Upper lobe of right lung (tissue), 1 donor: ENCODE data around the gene EBPL. TPM values are rescaled to one million over a fixed set of nuclear protein-coding genes. Genes with fewer than 3 reads are reported as not detected.

ENCODE experiments used
- ATAC-seq: fragments of 200-7000 bp; cut with Tn5 transposase; one replicate; pipeline ENCODE4 v1.9.1; 2020; ENCODE audit warnings: mild to moderate bottlenecking, moderate library complexity
- DNase-seq: peaks from one replicate; pipeline ENCODE4 v3.0.0-alpha.2; 2020
- H3K27ac ChIP-seq: fragments of 200-600 bp; one replicate; pipeline ENCODE4 v1.8.0; 2022
- H3K27me3 ChIP-seq: fragments of 200-600 bp; one replicate; pipeline ENCODE4 v1.8.0; 2022; ENCODE audit warnings: mild to moderate bottlenecking
- H3K36me3 ChIP-seq: fragments of 200-600 bp; one replicate; pipeline ENCODE4 v1.8.0; 2022
- H3K4me1 ChIP-seq: fragments of 200-600 bp; one replicate; pipeline ENCODE4 v1.8.0; 2022
- H3K4me3 ChIP-seq: fragments of 200-600 bp; one replicate; pipeline ENCODE4 v1.8.0; 2022; ENCODE audit warnings: mild to moderate bottlenecking
- H3K9me3 ChIP-seq: fragments of 200-600 bp; one replicate; pipeline ENCODE4 v1.8.0; 2022
- CTCF ChIP-seq: fragments of 200-600 bp; IDR thresholded peaks from one replicate; pipeline ENCODE4 v1.8.0; 2022; ENCODE audit warnings: antibody characterized with exemption
- intact Hi-C: fragments of 100-400 bp; cut with DNase I; formaldehyde crosslinking; loops from one replicate; pipeline ENCODE4 v1.11.0; 2022
- total RNA-seq: library from RNA; stranded (reverse); fragmentation: NEBNext Ultra II Directional; extraction: Animal tissue kit (Norgen Biotek cat#: 25700); gene quantifications from one replicate; pipeline ENCODE4 v1.2.1, GENCODE V29; 2021
- donor health status: DM: no; HTN: yes; CAD: no; lungs with severe emphysema.

Gene EBPL
- total RNA-seq, 1 donor from 2014 or later: 48.0 TPM

- H3K27ac ChIP-seq: no peak overlapping the region
- intact Hi-C loops: no loop called here
- TF ChIP-seq CTCF: no peak
- no peaks in the 10 kb centered on the region for H3K9me3 ChIP-seq
- H3K4me1 ChIP-seq: peaks cover 5% of the 10 kb centered on the region
- ATAC-seq: no peak
- no peak for DNase-seq
- H3K36me3 ChIP-seq: no peaks in the 10 kb centered on the region
- H3K27me3 ChIP-seq: no peaks in the 10 kb centered on the region
- no peak overlapping the region for H3K4me3 ChIP-seq
Observed at GRCh38 chr13:49646688-49647087, 44.6 kb downstream of the EBPL start.

GRCh38 chr13:49645451-49645850 lies 45.8 kb downstream of the EBPL start:
- Histone ChIP-seq H3K36me3 (no peaks in the 10 kb centered on the region), H3K27me3 (no peaks in the 10 kb centered on the region), H3K9me3 (no peaks in the 10 kb centered on the region), H3K4me3 (no peak overlapping the region), H3K4me1 (peaks cover 10% of the 10 kb centered on the region), H3K27ac (no peak overlapping the region)
- DNase-seq: no peak
- no peak for TF ChIP-seq CTCF
- ATAC-seq: no peak
- intact Hi-C loops: no loop called here

GRCh38 chr13:49643035-49643646 lies 48.1 kb downstream of the EBPL start:
- no peaks in the 10 kb centered on the region for H3K9me3 ChIP-seq
- H3K4me3 ChIP-seq: peak overlapping the region; percentile 35
- intact Hi-C loops: no loop called here
- no peaks in the 10 kb centered on the region for H3K36me3 ChIP-seq
- TF ChIP-seq CTCF: no peak
- ATAC-seq (peak; percentile 48), DNase-seq (no peak)
- H3K27me3 ChIP-seq: no peaks in the 10 kb centered on the region
- H3K4me1 ChIP-seq: peaks cover 10% of the 10 kb centered on the region
- H3K27ac ChIP-seq: peak overlapping the region; percentile 63

- DNase-seq: peak; percentile 85
- no peaks in the 10 kb centered on the region for H3K36me3 ChIP-seq
Observed at GRCh38 chr13:49641801-49642291, 49.4 kb downstream of the EBPL start.

GRCh38 chr13:49638744-49639072 lies 52.6 kb downstream of the EBPL start:
- peak overlapping the region; percentile 37 for H3K27ac ChIP-seq
- DNase-seq (no peak), ATAC-seq (no peak)
- intact Hi-C loops: no loop called here
- no peak overlapping the region for H3K4me3 ChIP-seq
- no peak for TF ChIP-seq CTCF
- no peaks in the 10 kb centered on the region for H3K27me3 ChIP-seq
- H3K36me3 ChIP-seq: no peaks in the 10 kb centered on the region
- H3K4me1 ChIP-seq: peaks cover 19% of the 10 kb centered on the region
- no peaks in the 10 kb centered on the region for H3K9me3 ChIP-seq

More at GRCh38 chr13:49641801-49642291, 49.4 kb downstream of the EBPL start:
- Histone ChIP-seq H3K4me3 (peak overlapping the region; percentile 35), H3K27ac (peak overlapping the region; percentile 63), H3K4me1 (peaks cover 10% of the 10 kb centered on the region), H3K27me3 (no peaks in the 10 kb centered on the region), H3K9me3 (no peaks in the 10 kb centered on the region)
- intact Hi-C loops: no loop called here
- peak; percentile 96 for ATAC-seq
- TF ChIP-seq CTCF: no peak
